Heart left ventricle (tissue), 13 donors: ENCODE data around the gene TBL1XR1.

Experiments
- CTCF ChIP-seq, 12 donors: fragments of 200-600 bp; sonication (generic) in 4 of 12; IDR thresholded peaks; one replicate each; pipeline versions ENCODE4 v1.5.0 to v1.8.0; 2018 to 2022; ENCODE audit warnings: antibody characterized with exemption in 12 of 12, mild to moderate bottlenecking in 5 of 12
- POLR2A ChIP-seq, 2 donors: fragments of 450-650 bp; IDR thresholded peaks; one replicate each; pipeline ENCODE4 v1.6.1; 2017; ENCODE audit warnings: antibody characterized with exemption in 2 of 2, mild to moderate bottlenecking in 2 of 2, moderate library complexity in 2 of 2
- donor health status: ischemic (EF 13 %, LVEDD 7.1; RV severe dilation, severe dysfunction).
- donor health status: DM: no; HTN: yes; CAD: no.
- donor health status: DM: no; HTN: no; CAD: no.
- donor health status: ischemic (EF 25% LVEDD 6.9; RV normal size, moderate dysfunction).
- donor health status: ischemic (EF 25% LVEDD 5.7; RV mildly dilated, moderate dysfunction).
- donor health status: ischemic (EF 35%, LVEDD 5.7; RV mildly dilated, moderate dysfunction).
- donor health status: nonischemic (EF 11% LVEDD 7.7; RV severe dilation, severe dysfunction).
- donor health status: DM: yes; HTN: yes; CAD: no.
- donor health status: PGD.
- donor health status: ischemic (EF 29% LVEDD 5.4; RV normal size, mild dysfunction).
- donor health status: nonischemic (EF 23%, LVEDD 6.1; RV moderate dilation, normal function).

- TF ChIP-seq CTCF (IDR thresholded peaks at IDR 0.05) (no peak), POLR2A (IDR thresholded peaks at IDR 0.05) (no peak)
These were observed 83.0 kb downstream of the TBL1XR1 start for GRCh38 chr3:177114253-177114652.
